SK-N-SH (cell line): Measurements from ENCODE around the gene TMEM54. TPM values are rescaled to one million over a fixed set of nuclear protein-coding genes. Genes with fewer than 3 reads are reported as not detected.

Experiments used
- CTCF ChIA-PET: fragments of 300-600, 350-600 bp; formaldehyde crosslinking; extraction: SDS; loops from one replicate; lab custom pipeline; 2021; lab: Yijun Ruan, JAX
- POLR2A ChIA-PET: fragments of 350-600 bp; sonication (Branson Sonifier 250); formaldehyde crosslinking; extraction: SDS; loops from one replicate; lab custom pipeline; 2020; ENCODE audit warnings: antibody characterized with exemption, inconsistent platforms; lab: Yijun Ruan, JAX
- DNase-seq: peaks from one replicate; pipeline ENCODE4 v3.0.0; 2012
- H2AFZ ChIP-seq: fragments of 200-600 bp; sonication (generic); 2 replicates; pipeline ENCODE4 v1.8.1; 2016; ENCODE audit warnings: antibody characterized with exemption, mild to moderate bottlenecking, low read depth
- H3F3A ChIP-seq: fragments of 200-600 bp; sonication (generic); replicated peaks from 2 replicates; pipeline ENCODE3; 2016; ENCODE audit warnings: antibody characterized with exemption, mild to moderate bottlenecking; ENCODE audit not compliant: insufficient read depth
- H3K27ac ChIP-seq, 2 experiments: fragments of 200-500 bp in 1 of 2; fragments of 200-600 bp in 1 of 2; sonication (Bioruptor generic) in 1 of 2; sonication (generic), shearing (Covaris generic) in 1 of 2; 2 replicates each; pipeline versions ENCODE4 v1.5.1 to v1.6.1; 2014 to 2016; ENCODE audit warnings: low read depth in 2 of 2, inconsistent platforms in 1 of 2, low read length in 1 of 2, mild to moderate bottlenecking in 1 of 2, mixed read lengths in 1 of 2
- H3K27me3 ChIP-seq: fragments of 200-600 bp; sonication (generic), shearing (Covaris generic); 2 replicates; pipeline ENCODE4 v1.6.1; 2016; ENCODE audit warnings: mixed run types; ENCODE audit not compliant: insufficient read depth
- H3K36me3 ChIP-seq, 2 experiments: fragments of 200-500 bp in 1 of 2; fragments of 200-600 bp in 1 of 2; sonication (Bioruptor generic) in 1 of 2; sonication (generic) in 1 of 2; replicated peaks in 1 of 2; 2 replicates each; pipeline versions ENCODE3 to v1.5.1; 2014 to 2016; ENCODE audit warnings: low read length in 1 of 2, mild to moderate bottlenecking in 1 of 2; ENCODE audit not compliant: insufficient read depth in 2 of 2, control insufficient read depth in 1 of 2
- H3K4me1 ChIP-seq, 2 experiments: fragments of 200-500 bp in 1 of 2; fragments of 200-600 bp in 1 of 2; sonication (Bioruptor generic) in 1 of 2; sonication (generic), shearing (Covaris generic) in 1 of 2; 2 replicates each; pipeline versions ENCODE4 v1.5.1 to v1.6.1; 2014 to 2016; ENCODE audit warnings: low read depth in 1 of 2, low read length in 1 of 2, mixed run types in 1 of 2; ENCODE audit not compliant: insufficient read depth in 2 of 2, control insufficient read depth in 1 of 2
- H3K4me2 ChIP-seq: fragments of 200-600 bp; sonication (generic), shearing (Covaris generic); 2 replicates; pipeline ENCODE4 v1.6.1; 2017; ENCODE audit warnings: mixed run types
- H3K4me3 ChIP-seq, 2 experiments: fragments of 200-500 bp in 1 of 2; fragments of 200-600 bp in 1 of 2; sonication (Bioruptor generic) in 1 of 2; sonication (generic), shearing (Covaris generic) in 1 of 2; 2 replicates each; pipeline versions ENCODE4 v1.5.1 to v1.8.1; 2014 to 2016; ENCODE audit warnings: low read depth in 2 of 2, inconsistent platforms in 1 of 2, low read length in 1 of 2, mild to moderate bottlenecking in 1 of 2, mixed read lengths in 1 of 2, moderate library complexity in 1 of 2
- H3K79me2 ChIP-seq: fragments of 200-600 bp; sonication (generic); 2 replicates; pipeline ENCODE4 v1.8.1; 2017; ENCODE audit warnings: mild to moderate bottlenecking; ENCODE audit not compliant: insufficient read depth
- H3K9ac ChIP-seq: fragments of 200-600 bp; sonication (generic); 2 replicates; pipeline ENCODE4 v1.6.1; 2017; ENCODE audit warnings: mixed run types
- H3K9me2 ChIP-seq: fragments of 200-600 bp; sonication (generic); 2 replicates; pipeline ENCODE4 v1.6.1; 2017; ENCODE audit warnings: mixed run types
- H3K9me3 ChIP-seq: fragments of 200-600 bp; sonication (generic); 2 replicates; pipeline ENCODE4 v1.6.1; 2017; ENCODE audit warnings: mixed run types, mild to moderate bottlenecking, moderate library complexity
- H4K20me1 ChIP-seq: fragments of 200-600 bp; sonication (generic); 2 replicates; pipeline ENCODE4 v1.6.1; 2017; ENCODE audit warnings: mild to moderate bottlenecking, mixed run types; ENCODE audit not compliant: insufficient read depth
- FOSL2 ChIP-seq: IDR thresholded peaks from 2 replicates; pipeline ENCODE4 v1.4.0; 2012; ENCODE audit warnings: low read depth, mild to moderate bottlenecking, moderate library complexity, borderline replicate concordance
- GABPA ChIP-seq: IDR thresholded peaks from 2 replicates; pipeline ENCODE4 v1.4.0; 2012; ENCODE audit warnings: low read depth, mild to moderate bottlenecking
- MEF2A ChIP-seq: IDR thresholded peaks from 2 replicates; pipeline ENCODE4 v1.4.0; 2012; ENCODE audit warnings: low read depth, borderline replicate concordance
- NFIC ChIP-seq: IDR thresholded peaks from 2 replicates; pipeline ENCODE4 v1.4.0; 2012; ENCODE audit warnings: borderline replicate concordance
- RFX5 ChIP-seq: IDR thresholded peaks from 2 replicates; pipeline ENCODE4 v1.6.1; 2012; ENCODE audit warnings: mild to moderate bottlenecking, improper control_type of control experiment, low read length
- RXRA ChIP-seq: IDR thresholded peaks from 2 replicates; pipeline ENCODE4 v1.4.0; 2012; ENCODE audit warnings: low read depth, mild to moderate bottlenecking, borderline replicate concordance
- SIN3A ChIP-seq: IDR thresholded peaks from 2 replicates; pipeline ENCODE4 v1.6.1; 2012; ENCODE audit warnings: low read depth, mild to moderate bottlenecking, low read length, moderate library complexity, borderline replicate concordance
- SMC3 ChIP-seq: IDR thresholded peaks from 2 replicates; pipeline ENCODE4 v1.6.1; 2012; ENCODE audit warnings: low read depth, low read length, improper control_type of control experiment
- YY1 ChIP-seq: IDR thresholded peaks from 2 replicates; pipeline ENCODE4 v1.4.0; 2012; ENCODE audit warnings: low read depth, mild to moderate bottlenecking
- WGBS: methylation state at CpG from one replicate; pipeline ENCODE4 v1.1.6; 2017; ENCODE audit warnings: low lambda C conversion rate; 5-methylcytosine and 5-hydroxymethylcytosine counted together
- polyA plus RNA-seq, 3 experiments: library from polyadenylated mRNA; depleted of rRNA; stranded (reverse); fragments of >200 nt; gene quantifications; 2 replicates each; pipeline ENCODE4 v1.2.3, GENCODE V29; 2012
- TF ChIP-seq, protein P1 (sequence below): IDR thresholded peaks from 2 replicates; pipeline ENCODE4 v1.4.0; 2012; ENCODE audit warnings: low read depth, borderline replicate concordance
- TF ChIP-seq, protein P2 (sequence below): IDR thresholded peaks from 2 replicates; pipeline ENCODE4 v1.6.1; 2012; ENCODE audit warnings: mild to moderate bottlenecking, low read depth, low read length, moderate library complexity
- TF ChIP-seq, protein P3 (sequence below): fragments of 150-350 bp; IDR thresholded peaks from 2 replicates; pipeline ENCODE4 v1.6.1; 2016; ENCODE audit warnings: mild to moderate bottlenecking, low read depth, low read length
- TF ChIP-seq, protein P4 (sequence below): IDR thresholded peaks from 2 replicates; pipeline ENCODE4; 2012

Gene TMEM54
- polyA plus RNA-seq, 1 of the 3 experiments (the other 2 are of a cell fraction), result 66.6 TPM

DNA sequence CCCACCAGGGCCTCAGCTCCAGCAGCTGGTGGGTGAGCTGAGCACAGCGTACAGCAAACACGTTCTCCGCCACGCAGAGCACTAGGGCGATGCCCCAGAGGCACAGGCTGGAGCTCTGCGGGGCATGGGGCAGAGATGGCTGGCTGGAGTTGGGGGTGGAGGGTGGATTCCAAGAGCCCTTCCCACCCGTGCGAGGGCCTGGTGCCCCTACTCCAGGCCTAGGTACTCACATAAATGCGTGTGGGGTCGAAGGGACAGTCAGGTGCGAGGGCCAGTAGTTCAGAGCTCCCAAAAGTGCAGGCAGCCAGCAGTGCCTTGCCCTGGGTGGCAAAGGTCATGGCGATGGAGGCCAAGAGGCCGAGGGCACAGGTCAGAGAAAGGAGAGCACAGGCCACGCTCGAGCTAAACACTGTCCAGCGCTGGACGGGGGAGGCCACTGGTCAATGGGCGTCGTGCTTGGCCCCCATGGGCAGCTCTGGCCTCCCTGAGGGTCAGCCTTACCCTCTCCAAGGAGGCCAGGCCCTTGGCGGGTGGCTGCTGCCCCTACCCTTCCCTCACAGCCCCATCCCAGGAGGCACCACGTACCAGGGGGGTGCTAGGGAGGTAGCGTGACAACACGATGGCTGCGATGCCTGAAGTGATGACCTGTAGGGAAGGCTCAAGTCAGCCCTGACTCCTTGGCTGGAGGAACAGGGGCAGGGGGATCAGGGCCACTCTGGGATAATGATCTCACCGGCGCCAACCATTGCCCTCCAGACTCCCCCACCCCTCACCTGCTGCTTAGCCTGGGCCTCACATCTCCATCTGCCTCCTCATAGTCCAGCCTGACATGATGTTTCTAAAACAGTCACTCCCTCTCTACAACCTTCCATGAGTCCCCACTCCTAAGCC, 5.6 kb downstream of the TMEM54 start:
- CTCF ChIA-PET, result interaction anchor here (1.4 to 3.6 kb wide), 4 partner anchors 10 to 188 kb away, joined by 5 to 19 read pairs (median 12); partner anchors contain the start of gene HPCA
- Histone ChIP-seq H3K4me1 (peaks cover 0 to 6% of the 10 kb centered on the region in 2 experiments; a peak in 1 of 4 replicates), H2AFZ (no peak overlapping the region), H3K79me2 (no peaks in the 10 kb centered on the region), H4K20me1 (no peaks in the 10 kb centered on the region), H3K36me3 (no peaks in the 10 kb centered on the region), H3K4me3 (no peak overlapping the region), H3F3A (peaks cover 4% of the 10 kb centered on the region), H3K4me2 (no peak overlapping the region), H3K9ac (no peak overlapping the region), H3K27ac (no peak overlapping the region), H3K27me3 (0 out of 2 replicates have a peak, but pooled peaks cover 3% of the 10 kb centered on the region), H3K9me3 (no peaks in the 10 kb centered on the region), H3K9me2 (no peaks in the 10 kb centered on the region)
- TF ChIP-seq, protein P1, sequence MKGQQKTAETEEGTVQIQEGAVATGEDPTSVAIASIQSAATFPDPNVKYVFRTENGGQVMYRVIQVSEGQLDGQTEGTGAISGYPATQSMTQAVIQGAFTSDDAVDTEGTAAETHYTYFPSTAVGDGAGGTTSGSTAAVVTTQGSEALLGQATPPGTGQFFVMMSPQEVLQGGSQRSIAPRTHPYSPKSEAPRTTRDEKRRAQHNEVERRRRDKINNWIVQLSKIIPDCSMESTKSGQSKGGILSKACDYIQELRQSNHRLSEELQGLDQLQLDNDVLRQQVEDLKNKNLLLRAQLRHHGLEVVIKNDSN, result no peak
- TF ChIP-seq RXRA (no peak), SMC3 (no peak), FOSL2 (no peak), YY1 (no peak), MEF2A (no peak), GABPA (no peak), RFX5 (no peak), SIN3A (no peak), NFIC (no peak)
- TF ChIP-seq, protein P2, sequence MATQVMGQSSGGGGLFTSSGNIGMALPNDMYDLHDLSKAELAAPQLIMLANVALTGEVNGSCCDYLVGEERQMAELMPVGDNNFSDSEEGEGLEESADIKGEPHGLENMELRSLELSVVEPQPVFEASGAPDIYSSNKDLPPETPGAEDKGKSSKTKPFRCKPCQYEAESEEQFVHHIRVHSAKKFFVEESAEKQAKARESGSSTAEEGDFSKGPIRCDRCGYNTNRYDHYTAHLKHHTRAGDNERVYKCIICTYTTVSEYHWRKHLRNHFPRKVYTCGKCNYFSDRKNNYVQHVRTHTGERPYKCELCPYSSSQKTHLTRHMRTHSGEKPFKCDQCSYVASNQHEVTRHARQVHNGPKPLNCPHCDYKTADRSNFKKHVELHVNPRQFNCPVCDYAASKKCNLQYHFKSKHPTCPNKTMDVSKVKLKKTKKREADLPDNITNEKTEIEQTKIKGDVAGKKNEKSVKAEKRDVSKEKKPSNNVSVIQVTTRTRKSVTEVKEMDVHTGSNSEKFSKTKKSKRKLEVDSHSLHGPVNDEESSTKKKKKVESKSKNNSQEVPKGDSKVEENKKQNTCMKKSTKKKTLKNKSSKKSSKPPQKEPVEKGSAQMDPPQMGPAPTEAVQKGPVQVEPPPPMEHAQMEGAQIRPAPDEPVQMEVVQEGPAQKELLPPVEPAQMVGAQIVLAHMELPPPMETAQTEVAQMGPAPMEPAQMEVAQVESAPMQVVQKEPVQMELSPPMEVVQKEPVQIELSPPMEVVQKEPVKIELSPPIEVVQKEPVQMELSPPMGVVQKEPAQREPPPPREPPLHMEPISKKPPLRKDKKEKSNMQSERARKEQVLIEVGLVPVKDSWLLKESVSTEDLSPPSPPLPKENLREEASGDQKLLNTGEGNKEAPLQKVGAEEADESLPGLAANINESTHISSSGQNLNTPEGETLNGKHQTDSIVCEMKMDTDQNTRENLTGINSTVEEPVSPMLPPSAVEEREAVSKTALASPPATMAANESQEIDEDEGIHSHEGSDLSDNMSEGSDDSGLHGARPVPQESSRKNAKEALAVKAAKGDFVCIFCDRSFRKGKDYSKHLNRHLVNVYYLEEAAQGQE, result no peak
- TF ChIP-seq, protein P3, sequence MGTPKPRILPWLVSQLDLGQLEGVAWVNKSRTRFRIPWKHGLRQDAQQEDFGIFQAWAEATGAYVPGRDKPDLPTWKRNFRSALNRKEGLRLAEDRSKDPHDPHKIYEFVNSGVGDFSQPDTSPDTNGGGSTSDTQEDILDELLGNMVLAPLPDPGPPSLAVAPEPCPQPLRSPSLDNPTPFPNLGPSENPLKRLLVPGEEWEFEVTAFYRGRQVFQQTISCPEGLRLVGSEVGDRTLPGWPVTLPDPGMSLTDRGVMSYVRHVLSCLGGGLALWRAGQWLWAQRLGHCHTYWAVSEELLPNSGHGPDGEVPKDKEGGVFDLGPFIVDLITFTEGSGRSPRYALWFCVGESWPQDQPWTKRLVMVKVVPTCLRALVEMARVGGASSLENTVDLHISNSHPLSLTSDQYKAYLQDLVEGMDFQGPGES, result no peak
- TF ChIP-seq, protein P4, sequence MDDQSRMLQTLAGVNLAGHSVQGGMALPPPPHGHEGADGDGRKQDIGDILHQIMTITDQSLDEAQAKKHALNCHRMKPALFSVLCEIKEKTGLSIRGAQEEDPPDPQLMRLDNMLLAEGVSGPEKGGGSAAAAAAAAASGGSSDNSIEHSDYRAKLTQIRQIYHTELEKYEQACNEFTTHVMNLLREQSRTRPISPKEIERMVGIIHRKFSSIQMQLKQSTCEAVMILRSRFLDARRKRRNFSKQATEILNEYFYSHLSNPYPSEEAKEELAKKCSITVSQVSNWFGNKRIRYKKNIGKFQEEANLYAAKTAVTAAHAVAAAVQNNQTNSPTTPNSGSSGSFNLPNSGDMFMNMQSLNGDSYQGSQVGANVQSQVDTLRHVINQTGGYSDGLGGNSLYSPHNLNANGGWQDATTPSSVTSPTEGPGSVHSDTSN, result no peak
- peak; percentile 30 for DNase-seq
- POLR2A ChIA-PET, result no interaction called here
- WGBS, result 90% methylated on average over 18 of the region's 26 CpGs
